GM12878 (cell line): ENCODE measurements around the gene UTF1. TPM values are rescaled to one million over a fixed set of nuclear protein-coding genes. Genes with fewer than 3 reads are reported as not detected.
"Not testable (repeated sequence)": the region's sequence is repeated elsewhere in the genome, so short reads cannot be mapped to it uniquely, and the experiment has no call there.

Experiments used
- ATAC-seq: fragments of 200-7000 bp; cut with Tn5 transposase; 3 replicates; pipeline ENCODE4 v1.9.1; 2020; ENCODE audit warnings: mild to moderate bottlenecking, moderate library complexity
- BruUV-seq: library from RNA; stranded (reverse); fragments of 400-500 nt; replicated peaks from 2 replicates; lab custom pipeline; 2021; lab: Mats Ljungman, UMichigan
- CTCF ChIA-PET: fragments of 300-600 bp; sonication (Branson Sonifier 250); formaldehyde crosslinking; extraction: SDS; loops from one replicate; lab custom pipeline; 2021; ENCODE audit warnings: inconsistent platforms; lab: Yijun Ruan, JAX
- POLR2A ChIA-PET: fragments of 350-600 bp; formaldehyde crosslinking; extraction: SDS; loops from one replicate; lab custom pipeline; 2021; ENCODE audit warnings: inconsistent platforms; lab: Charles Lee
- RAD21 ChIA-PET: fragments of 300-600 bp; sonication (Branson Sonifier 250); formaldehyde crosslinking; loops from one replicate; lab custom pipeline; 2023; ENCODE audit warnings: antibody characterized with exemption; ENCODE audit not compliant: unreplicated experiment; lab: Charles Lee
- SMC1A ChIA-PET: fragments of 300-600 bp; sonication (Branson Sonifier 250); formaldehyde crosslinking; loops from one replicate; lab custom pipeline; 2023; ENCODE audit not compliant: unreplicated experiment, uncharacterized antibody; lab: Charles Lee
- DNase-seq: peaks from one replicate; pipeline ENCODE4 v3.0.0-alpha.2; 2011; ENCODE audit warnings: low read depth, low spot score
- FAIRE-seq: peaks from 3 replicates; lab custom pipeline; 2011; peaks lifted over from hg19 to GRCh38; lab: Jason Lieb, UNC
- H2AFZ ChIP-seq: 2 replicates; pipeline ENCODE4 v1.6.0; 2011; ENCODE audit warnings: low read depth, low read length, control low read depth; ENCODE audit not compliant: control insufficient read depth
- H3K27ac ChIP-seq: 2 replicates; pipeline ENCODE4 v1.5.1; 2011; ENCODE audit warnings: control low read depth; ENCODE audit not compliant: control insufficient read depth, insufficient read depth
- H3K27me3 ChIP-seq, 2 experiments: replicated peaks in 1 of 2; 2 replicates each; pipeline versions ENCODE4 v1.6.0 to v1.6.1; 2011; ENCODE audit warnings: low read length in 1 of 2; ENCODE audit not compliant: control insufficient read depth in 2 of 2, insufficient read depth in 2 of 2
- H3K36me3 ChIP-seq, 2 experiments: 2 replicates each; pipeline ENCODE4 v1.5.1; 2011; ENCODE audit warnings: low read length in 1 of 2; ENCODE audit not compliant: control insufficient read depth in 2 of 2, insufficient read depth in 2 of 2
- H3K4me1 ChIP-seq: 2 replicates; pipeline ENCODE4 v1.6.1; 2011; ENCODE audit warnings: mild to moderate bottlenecking, low read length, moderate library complexity, mixed read lengths; ENCODE audit not compliant: control insufficient read depth, insufficient read depth
- H3K4me2 ChIP-seq: 2 replicates; pipeline ENCODE4 v1.6.0; 2011; ENCODE audit warnings: control low read depth; ENCODE audit not compliant: control insufficient read depth, insufficient read depth
- H3K4me3 ChIP-seq: fragments of 200-600 bp; sonication (generic); 2 replicates; pipeline ENCODE4 v1.5.1; 2016
- H3K79me2 ChIP-seq: 2 replicates; pipeline ENCODE4 v1.6.0; 2011; ENCODE audit warnings: low read length; ENCODE audit not compliant: control insufficient read depth, insufficient read depth
- H3K9ac ChIP-seq: 2 replicates; pipeline ENCODE4 v1.8.0; 2011; ENCODE audit warnings: low read length, control low read depth, mixed read lengths; ENCODE audit not compliant: control insufficient read depth, insufficient read depth
- H3K9me3 ChIP-seq: replicated peaks from 3 replicates; pipeline ENCODE4 v1.5.1; 2011; ENCODE audit warnings: mild to moderate bottlenecking, low read length; ENCODE audit not compliant: control insufficient read depth, insufficient read depth
- H4K20me1 ChIP-seq: 2 replicates; pipeline ENCODE4 v1.6.0; 2011; ENCODE audit not compliant: control insufficient read depth, insufficient read depth
- POLR2A ChIP-seq: IDR thresholded peaks from 2 replicates; pipeline ENCODE4 v1.6.1; 2011; ENCODE audit warnings: low read depth, mild to moderate bottlenecking, low read length
- TCF7 ChIP-seq: IDR thresholded peaks from 2 replicates; pipeline ENCODE4 v1.6.1; 2014; ENCODE audit warnings: antibody characterized with exemption, borderline replicate concordance
- WRNIP1 ChIP-seq: IDR thresholded peaks from 2 replicates; pipeline ENCODE4 v1.6.1; 2011; ENCODE audit warnings: low read depth, low read length, improper control_type of control experiment, borderline replicate concordance
- WGBS: methylation state at CpG from one replicate; pipeline ENCODE4 v1.1.6; 2016; ENCODE audit warnings: low lambda C conversion rate; ENCODE audit not compliant: insufficient replicate concordance, insufficient coverage; ENCODE audit errors: missing lambda C conversion rate; 5-methylcytosine and 5-hydroxymethylcytosine counted together
- in situ Hi-C: fragments of 300-500 bp; cut with MboI; formaldehyde crosslinking; loops from 9 replicates; pipeline ENCODE4 v1.14.3; 2018; ENCODE audit warnings: mixed read lengths
- intact Hi-C: fragments of 100-400 bp; cut with micrococcal nuclease; formaldehyde crosslinking; loops from one replicate; pipeline ENCODE4 v1.14.2; 2022; ENCODE audit not compliant: unreplicated experiment
- polyA plus RNA-seq, 11 experiments: library from polyadenylated mRNA; depleted of rRNA in 4 of 11; unstranded in 6 of 11; stranded (reverse) in 5 of 11; fragments of >200 nt; fragmentation: Nextera tagmentation in 4 of 11; fragmentation: Illumina TruSeq in 1 of 11; extraction: Ambion mirVana in 4 of 11; extraction: Trizol in 1 of 11; gene quantifications; 1 replicate in 1 of 11; 2 replicates in 10 of 11; pipeline versions ENCODE4 v1.2.1 to v1.2.3, GENCODE V29; 2011 to 2016; ENCODE audit warnings: inconsistent platforms in 2 of 11, missing spikeins in 2 of 11, low read depth in 1 of 11
- total RNA-seq, 4 experiments: library from RNA; depleted of rRNA in 3 of 4; stranded (reverse); fragments of >200 nt in 3 of 4; fragmentation: Illumina TruSeq in 1 of 4; extraction: Trizol in 1 of 4; gene quantifications; 2 replicates each; pipeline versions ENCODE4 v1.2.1 to v1.2.3, GENCODE V29; 2013 to 2021

The UTF1 gene
- total and polyA plus RNA-seq, 10 of the 15 experiments (the other 5 are each of a cell fraction or from before 2014, with no cell fraction given) = not detected

- H3K79me2 ChIP-seq, H3K4me2 ChIP-seq, intact Hi-C loops, ATAC-seq, H3K27me3 ChIP-seq, H3K9me3 ChIP-seq, H3K27ac ChIP-seq, DNase-seq, FAIRE-seq, H4K20me1 ChIP-seq, BruUV-seq, H3K4me3 ChIP-seq, H2AFZ ChIP-seq, CTCF ChIA-PET, in situ Hi-C loops, RAD21 ChIA-PET, H3K9ac ChIP-seq, H3K4me1 ChIP-seq, SMC1A ChIA-PET: not testable (repeated sequence)
- POLR2A ChIA-PET = interaction anchor here (1.0 kb wide), 1 partner anchor 10 kb away, joined by 5 read pairs; no protein-coding TSS in a partner anchor
- peaks cover 8 to 14% of the 10 kb centered on the region in 2 experiments for H3K36me3 ChIP-seq
- 40% methylated on average over 8 of the region's 10 CpGs for WGBS
Observed at GRCh38 chr10:133265052-133265451, 35.0 kb downstream of the UTF1 start.

GRCh38 chr10:133266056-133266795, 36.2 kb downstream of the UTF1 start:
- TF ChIP-seq WRNIP1 = no peak
- TF ChIP-seq TCF7 = no peak
- TF ChIP-seq POLR2A = 0 out of 2 replicates have a peak, but pooled peaks have one; percentile 14
- Histone ChIP-seq H3K9me3 (no peaks in the 10 kb centered on the region), H3K4me3 (no peak overlapping the region), H3K27me3 (no peaks in the 10 kb centered on the region), H3K79me2 (no peaks in the 10 kb centered on the region), H3K36me3 (peaks cover 9 to 25% of the 10 kb centered on the region in 2 experiments), H3K27ac (no peak overlapping the region), H2AFZ (no peak overlapping the region), H4K20me1 (no peaks in the 10 kb centered on the region), H3K4me2 (no peak overlapping the region), H3K4me1 (peaks cover under 1% of the 10 kb centered on the region; the same call in 1 of the 2 replicates), H3K9ac (no peak overlapping the region)
- ChIA-PET POLR2A (interaction anchor here (0.7 to 1.0 kb wide), 2 partner anchors 9 to 10 kb away, joined by 3 to 5 read pairs; no protein-coding TSS in a partner anchor), CTCF (no interaction called here), RAD21 (no interaction called here), SMC1A (no interaction called here)
- WGBS = 90% methylated on average over 21 of the region's 21 CpGs
- DNase-seq (no peak), FAIRE-seq (no peak), ATAC-seq (no peak)
- in situ Hi-C loops = no loop called here
- intact Hi-C loops = no loop called here
- no TSS peak for BruUV-seq
